Neural crest cell (in vitro differentiated cells): Measurements from ENCODE around the gene KLHL40. TPM values are rescaled to one million over a fixed set of nuclear protein-coding genes. Genes with fewer than 3 reads are reported as not detected.
A peak's percentile ranks its signal among the peaks of the same experiment; 100 is the strongest.

Experiments used
- DNase-seq: peaks from one replicate; pipeline ENCODE4 v3.0.0; 2021; ENCODE audit warnings: low read depth, mixed read lengths, low spot score
- H3K27ac Mint-ChIP-seq: one replicate; pipeline ENCODE4 v1.8.0; 2021; ENCODE audit warnings: mild to moderate bottlenecking, mixed read lengths; ENCODE audit not compliant: unreplicated experiment
- H3K27me3 Mint-ChIP-seq: 2 replicates; pipeline ENCODE4 v1.8.0; 2021; ENCODE audit warnings: low read depth, mild to moderate bottlenecking, mixed read lengths
- H3K36me3 Mint-ChIP-seq: 2 replicates; pipeline ENCODE4 v1.8.0; 2021; ENCODE audit warnings: low read depth, mild to moderate bottlenecking, mixed read lengths
- H3K4me1 Mint-ChIP-seq: 2 replicates; pipeline ENCODE4 v1.8.0; 2021; ENCODE audit warnings: mixed read lengths
- H3K4me3 Mint-ChIP-seq: one replicate; pipeline ENCODE4 v1.8.0; 2021; ENCODE audit warnings: mild to moderate bottlenecking, mixed read lengths
- H3K9me3 Mint-ChIP-seq: 2 replicates; pipeline ENCODE4 v1.8.0; 2021; ENCODE audit warnings: mixed read lengths
- total RNA-seq: library from RNA; stranded (reverse); gene quantifications from 2 replicates; pipeline ENCODE4 v1.2.1, GENCODE V29; 2021
- TF ChIP-seq, protein P1 (sequence below): fragments of 200-600 bp; sonication (generic); conservative IDR thresholded peaks from 2 replicates; pipeline ENCODE4 v1.5.0; 2021; ENCODE audit warnings: antibody characterized with exemption, mild to moderate bottlenecking

The KLHL40 gene
- total RNA-seq, 1 donor from 2014 or later: not detected

DNA sequence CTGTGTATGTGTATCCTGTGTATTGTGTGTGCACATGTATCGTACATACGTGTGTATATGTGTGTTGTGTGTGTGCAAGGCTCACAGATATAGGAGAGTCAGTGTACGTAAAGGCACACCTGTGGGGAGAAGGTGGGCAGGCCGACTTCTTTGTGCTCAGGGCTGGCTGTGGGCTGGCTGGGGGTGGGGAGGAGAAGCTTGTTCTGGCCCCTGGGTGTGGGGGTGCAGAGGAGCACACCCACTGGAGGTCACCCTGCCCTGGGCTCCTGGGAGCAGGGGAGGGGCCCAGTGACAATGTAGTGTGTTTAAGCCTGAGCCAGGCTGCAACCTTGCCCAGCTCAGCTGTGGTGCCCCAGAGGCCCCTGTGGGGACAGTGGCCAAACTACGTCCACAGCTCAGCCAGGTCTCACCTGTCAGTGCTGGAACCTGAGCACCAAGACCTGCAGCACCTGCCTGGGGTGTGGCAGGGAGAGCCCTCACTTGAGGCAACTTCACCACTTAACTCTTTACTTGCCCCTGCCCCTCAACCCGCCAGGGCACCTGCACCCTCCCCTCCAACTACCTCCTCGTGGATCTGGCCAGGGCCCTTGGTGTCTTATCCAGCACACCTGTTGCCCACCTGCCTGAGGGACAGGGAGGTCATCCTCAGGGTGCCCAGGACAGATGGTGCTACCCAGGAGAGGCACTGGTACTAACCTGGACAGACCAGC, 19.9 kb downstream of the KLHL40 start:
- peaks cover under 1% of the 10 kb centered on the region for H3K4me1 Mint-ChIP-seq
- no peaks in the 10 kb centered on the region for H3K9me3 Mint-ChIP-seq
- TF ChIP-seq, protein P1, sequence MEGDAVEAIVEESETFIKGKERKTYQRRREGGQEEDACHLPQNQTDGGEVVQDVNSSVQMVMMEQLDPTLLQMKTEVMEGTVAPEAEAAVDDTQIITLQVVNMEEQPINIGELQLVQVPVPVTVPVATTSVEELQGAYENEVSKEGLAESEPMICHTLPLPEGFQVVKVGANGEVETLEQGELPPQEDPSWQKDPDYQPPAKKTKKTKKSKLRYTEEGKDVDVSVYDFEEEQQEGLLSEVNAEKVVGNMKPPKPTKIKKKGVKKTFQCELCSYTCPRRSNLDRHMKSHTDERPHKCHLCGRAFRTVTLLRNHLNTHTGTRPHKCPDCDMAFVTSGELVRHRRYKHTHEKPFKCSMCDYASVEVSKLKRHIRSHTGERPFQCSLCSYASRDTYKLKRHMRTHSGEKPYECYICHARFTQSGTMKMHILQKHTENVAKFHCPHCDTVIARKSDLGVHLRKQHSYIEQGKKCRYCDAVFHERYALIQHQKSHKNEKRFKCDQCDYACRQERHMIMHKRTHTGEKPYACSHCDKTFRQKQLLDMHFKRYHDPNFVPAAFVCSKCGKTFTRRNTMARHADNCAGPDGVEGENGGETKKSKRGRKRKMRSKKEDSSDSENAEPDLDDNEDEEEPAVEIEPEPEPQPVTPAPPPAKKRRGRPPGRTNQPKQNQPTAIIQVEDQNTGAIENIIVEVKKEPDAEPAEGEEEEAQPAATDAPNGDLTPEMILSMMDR: no peak
- H3K4me3 Mint-ChIP-seq: no peak overlapping the region
- no peak for DNase-seq
- H3K27ac Mint-ChIP-seq: no peak overlapping the region
- no peaks in the 10 kb centered on the region for H3K36me3 Mint-ChIP-seq
- H3K27me3 Mint-ChIP-seq: no peaks in the 10 kb centered on the region

DNA sequence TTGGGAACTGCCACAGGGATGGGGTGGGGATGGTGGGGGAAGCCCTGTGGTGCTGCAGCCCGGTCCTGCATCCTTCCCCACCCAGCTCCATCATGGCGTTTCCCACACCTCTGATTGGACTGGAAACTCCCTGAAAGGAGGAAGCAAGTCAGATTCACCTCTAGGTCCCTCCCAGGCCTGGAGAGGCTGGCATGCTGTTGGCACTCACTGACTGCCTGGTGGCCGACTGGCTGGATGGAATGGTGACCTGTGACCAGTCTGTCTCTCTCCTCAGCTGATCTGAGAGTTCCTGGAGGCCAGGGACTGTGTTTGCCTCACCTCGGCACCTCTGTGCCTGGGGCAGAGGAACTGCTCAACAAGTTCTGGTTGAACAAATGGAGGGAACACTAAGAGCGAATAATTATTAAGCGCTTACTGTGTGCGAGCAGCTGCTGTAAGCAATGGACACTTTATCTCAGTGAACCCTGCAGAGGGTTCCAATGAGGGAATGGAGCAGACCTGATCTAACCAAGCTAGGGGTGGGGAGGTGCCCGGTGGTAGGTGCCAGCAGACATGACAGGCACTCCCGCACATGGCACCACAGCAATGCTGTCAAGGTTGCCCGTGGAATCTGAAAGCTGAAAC, 20.7 kb downstream of the KLHL40 start:
- no peak for DNase-seq
- no peak overlapping the region for H3K4me3 Mint-ChIP-seq
- H3K27me3 Mint-ChIP-seq: no peaks in the 10 kb centered on the region
- H3K27ac Mint-ChIP-seq: no peak overlapping the region
- no peaks in the 10 kb centered on the region for H3K36me3 Mint-ChIP-seq
- no peaks in the 10 kb centered on the region for H3K4me1 Mint-ChIP-seq
- TF ChIP-seq, protein P1: no peak
- no peaks in the 10 kb centered on the region for H3K9me3 Mint-ChIP-seq

GRCh38 chr3:42706721-42707619, 21.6 kb downstream of the KLHL40 start:
- TF ChIP-seq, protein P1: no peak
- no peak for DNase-seq
- H3K4me1 Mint-ChIP-seq: no peaks in the 10 kb centered on the region
- H3K27me3 Mint-ChIP-seq: no peaks in the 10 kb centered on the region
- no peaks in the 10 kb centered on the region for H3K36me3 Mint-ChIP-seq
- no peak overlapping the region for H3K4me3 Mint-ChIP-seq
- no peaks in the 10 kb centered on the region for H3K9me3 Mint-ChIP-seq
- H3K27ac Mint-ChIP-seq: no peak overlapping the region

- Mint-ChIP-seq H3K27ac (peak overlapping the region; percentile 84), H3K27me3 (no peaks in the 10 kb centered on the region)
- TF ChIP-seq, protein P1: no peak
Observed at GRCh38 chr3:42707620-42708355, 22.5 kb downstream of the KLHL40 start.

DNA sequence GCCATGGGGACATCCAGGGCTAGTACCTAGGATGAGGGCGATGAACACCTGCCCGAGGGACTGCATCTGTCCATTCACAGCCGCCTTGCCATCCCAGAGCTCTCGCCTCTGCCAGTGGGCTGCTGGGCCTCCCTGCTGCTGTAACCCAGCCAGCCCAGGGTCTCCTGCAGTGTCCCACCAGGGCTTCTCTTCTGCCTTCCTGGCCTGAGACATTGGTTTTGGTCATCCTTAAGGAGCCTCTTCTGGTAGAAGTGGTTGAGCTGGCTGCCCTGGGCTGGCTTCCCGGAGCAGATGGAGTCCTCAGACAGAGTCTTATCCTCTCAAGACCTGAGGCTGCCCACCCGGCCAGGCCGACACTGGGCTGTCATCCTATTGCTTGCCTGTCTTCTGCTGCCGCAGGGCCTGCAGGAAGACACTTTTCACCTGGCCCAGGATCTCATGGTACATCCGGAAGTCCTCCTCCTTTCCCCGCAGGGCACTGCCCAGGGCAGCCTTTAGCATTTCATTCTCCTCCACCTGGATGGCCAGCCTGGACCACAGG, 23.3 kb downstream of the KLHL40 start:
- no peak overlapping the region for H3K27ac Mint-ChIP-seq
- no peak overlapping the region for H3K4me3 Mint-ChIP-seq
- TF ChIP-seq, protein P1: no peak
- no peaks in the 10 kb centered on the region for H3K36me3 Mint-ChIP-seq
- no peaks in the 10 kb centered on the region for H3K9me3 Mint-ChIP-seq
- no peaks in the 10 kb centered on the region for H3K27me3 Mint-ChIP-seq
- no peaks in the 10 kb centered on the region for H3K4me1 Mint-ChIP-seq
- DNase-seq: no peak

More at GRCh38 chr3:42707620-42708355, 22.5 kb downstream of the KLHL40 start:
- Mint-ChIP-seq H3K4me3 (no peak overlapping the region), H3K9me3 (no peaks in the 10 kb centered on the region), H3K36me3 (no peaks in the 10 kb centered on the region), H3K4me1 (no peaks in the 10 kb centered on the region)
- no peak for DNase-seq
